LNCaP clone FGC (cell line): ENCODE data around the gene ADAMTS14.
A peak's percentile ranks its signal among the peaks of the same experiment; 100 is the strongest.
"Not testable (repeated sequence)": the region's sequence is repeated elsewhere in the genome, so short reads cannot be mapped to it uniquely, and the experiment has no call there.

Experiments used
- DNase-seq: peaks from one replicate; pipeline ENCODE4 v3.0.0-alpha.2; 2011; ENCODE audit warnings: low read depth
- H3K4me3 ChIP-seq: 2 replicates; pipeline ENCODE4 v1.5.1; 2011; ENCODE audit warnings: mild to moderate bottlenecking, low read depth, low read length, control low read depth
- CTCF ChIP-seq: IDR thresholded peaks from 2 replicates; pipeline ENCODE4 v1.5.1; 2012; ENCODE audit warnings: mild to moderate bottlenecking; ENCODE audit not compliant: control insufficient read depth, insufficient read depth; ENCODE audit errors: extremely low read depth

ADAMTS14 gene

GRCh38 chr10:70644959-70645358 lies 27.3 kb upstream of the ADAMTS14 start:
- not testable (repeated sequence) for H3K4me3 ChIP-seq, DNase-seq

- no peak overlapping the region for H3K4me3 ChIP-seq
- no peak for TF ChIP-seq CTCF
- no peak for DNase-seq
Measured at GRCh38 chr10:70647086-70647485, 25.2 kb upstream of the ADAMTS14 start.

- H3K4me3 ChIP-seq = no peak overlapping the region
- DNase-seq = no peak
- TF ChIP-seq CTCF = no peak
Measured at GRCh38 chr10:70648427-70648826, 23.9 kb upstream of the ADAMTS14 start.

GRCh38 chr10:70649526-70649925 lies 22.8 kb upstream of the ADAMTS14 start:
- no peak for TF ChIP-seq CTCF
- no peak overlapping the region for H3K4me3 ChIP-seq
- DNase-seq = no peak

- DNase-seq = no peak
- no peak for TF ChIP-seq CTCF
- H3K4me3 ChIP-seq = no peak overlapping the region
Measured at GRCh38 chr10:70650104-70650503, 22.2 kb upstream of the ADAMTS14 start.

GRCh38 chr10:70650718-70651117 lies 21.6 kb upstream of the ADAMTS14 start:
- no peak for TF ChIP-seq CTCF

GRCh38 chr10:70651661-70652060 lies 20.6 kb upstream of the ADAMTS14 start:
- TF ChIP-seq CTCF = no peak
- no peak for DNase-seq
- H3K4me3 ChIP-seq = no peak overlapping the region

More at GRCh38 chr10:70650718-70651117, 21.6 kb upstream of the ADAMTS14 start:
- DNase-seq = no peak
- 0 out of 2 replicates have a peak overlapping the region, but pooled peaks have one; percentile 3 for H3K4me3 ChIP-seq
